Measurements from ENCODE around the gene CES2.

GRCh38 chr16:66979011-66979717 lies 43.8 kb downstream of the CES2 start:
- TF ChIP-seq EZH2 (IDR thresholded peaks at IDR 0.05; ENCODE audit: borderline replicate concordance, control insufficient read depth, low read depth, low read length) (no peak), JUNB (IDR thresholded peaks at IDR 0.05) (no peak), EP300 (IDR thresholded peaks at IDR 0.05; ENCODE audit: borderline replicate concordance in 1 of 2, control insufficient read depth in 1 of 2, low read depth in 2 of 2, low read length in 2 of 2) (no peak)
